HEK293 (cell line): ENCODE data around the gene S100A1.

Source experiments
- CTCF ChIA-PET: fragments of 350-600 bp; formaldehyde crosslinking; extraction: SDS; loops from one replicate; lab custom pipeline; 2021; ENCODE audit warnings: antibody characterized with exemption; lab: Yijun Ruan, JAX
- POLR2A ChIA-PET: fragments of 300-600 bp; formaldehyde crosslinking; extraction: SDS; loops from one replicate; lab custom pipeline; 2020; ENCODE audit warnings: antibody characterized with exemption, inconsistent platforms; lab: Yijun Ruan, JAX
- H3K27ac ChIP-seq: fragments of 200-500 bp; sonication (Bioruptor generic); 2 replicates; pipeline ENCODE4 v1.5.1; 2014; ENCODE audit warnings: low read depth, low read length, control low read depth, inconsistent platforms; ENCODE audit errors: extremely low read depth
- H3K36me3 ChIP-seq, 2 experiments: fragments of 200-500 bp in 1 of 2; sonication (Bioruptor generic) in 1 of 2; 1 replicate in 1 of 2; 2 replicates in 1 of 2; pipeline ENCODE4 v1.5.1; 2014 to 2017; ENCODE audit warnings: inconsistent platforms in 2 of 2, low read length in 2 of 2; ENCODE audit not compliant: control insufficient read depth in 2 of 2, insufficient read depth in 1 of 2
- H3K4me1 ChIP-seq: fragments of 200-500 bp; sonication (Bioruptor generic); 2 replicates; pipeline ENCODE4 v1.5.1; 2014; ENCODE audit warnings: mild to moderate bottlenecking, low read length, inconsistent platforms; ENCODE audit not compliant: control insufficient read depth, insufficient read depth
- H3K4me3 ChIP-seq: 2 replicates; pipeline ENCODE4 v1.5.1; 2011; ENCODE audit warnings: low read depth, mild to moderate bottlenecking, control low read depth, low read length, moderate library complexity
- H3K9me3 ChIP-seq: fragments of 200-500 bp; sonication (Bioruptor generic); 2 replicates; pipeline ENCODE4 v1.5.1; 2014; ENCODE audit warnings: low read depth, low read length, inconsistent platforms; ENCODE audit not compliant: control insufficient read depth, insufficient read depth
- BCL6B ChIP-seq: fragments of 450-650 bp; formaldehyde crosslinking; IDR thresholded peaks from 2 replicates; pipeline ENCODE4 v1.5.1; 2017; ENCODE audit warnings: missing biosample characterization, missing genetic modification characterization
- CTCF ChIP-seq: fragments of 450-650 bp; formaldehyde crosslinking; IDR thresholded peaks from 2 replicates; pipeline ENCODE4 v1.5.1; 2016; ENCODE audit warnings: missing biosample characterization, missing genetic modification characterization
- GLIS1 ChIP-seq: fragments of 450-650 bp; formaldehyde crosslinking; IDR thresholded peaks from 2 replicates; pipeline ENCODE4 v1.5.1; 2016; ENCODE audit warnings: missing biosample characterization, missing genetic modification characterization
- RBAK ChIP-seq: fragments of 450-650 bp; formaldehyde crosslinking; IDR thresholded peaks from 2 replicates; pipeline ENCODE4 v1.5.1; 2016; ENCODE audit warnings: missing biosample characterization, missing genetic modification characterization
- SP3 ChIP-seq: fragments of 450-650 bp; formaldehyde crosslinking; IDR thresholded peaks from 2 replicates; pipeline ENCODE4 v1.5.1; 2016; ENCODE audit warnings: missing biosample characterization, missing genetic modification characterization
- ZBTB20 ChIP-seq: fragments of 450-650 bp; formaldehyde crosslinking; IDR thresholded peaks from 2 replicates; pipeline ENCODE4 v1.5.1; 2016; ENCODE audit warnings: missing biosample characterization, missing genetic modification characterization
- ZBTB48 ChIP-seq: fragments of 450-650 bp; formaldehyde crosslinking; IDR thresholded peaks from 2 replicates; pipeline ENCODE4 v1.5.1; 2016; ENCODE audit warnings: missing biosample characterization, missing genetic modification characterization
- ZNF133 ChIP-seq: fragments of 450-650 bp; formaldehyde crosslinking; IDR thresholded peaks from 2 replicates; pipeline ENCODE4 v1.5.1; 2016; ENCODE audit warnings: missing biosample characterization, missing genetic modification characterization
- ZNF23 ChIP-seq: fragments of 450-650 bp; formaldehyde crosslinking; IDR thresholded peaks from 2 replicates; pipeline ENCODE4 v1.5.1; 2016; ENCODE audit warnings: missing biosample characterization, missing genetic modification characterization, borderline replicate concordance
- ZNF274 ChIP-seq, 2 experiments: fragments of 200-500 bp in 1 of 2; fragments of 450-650 bp in 1 of 2; sonication (Bioruptor generic) in 1 of 2; formaldehyde crosslinking in 1 of 2; IDR thresholded peaks; 2 replicates each; pipeline versions ENCODE4 v1.5.1 to v1.6.1; 2014 to 2016; ENCODE audit warnings: borderline replicate concordance in 1 of 2, inconsistent platforms in 1 of 2, low read length in 1 of 2, missing biosample characterization in 1 of 2, missing genetic modification characterization in 1 of 2
- ZNF354C ChIP-seq: fragments of 450-650 bp; formaldehyde crosslinking; IDR thresholded peaks from 2 replicates; pipeline ENCODE4 v1.5.1; 2016; ENCODE audit warnings: missing biosample characterization, missing genetic modification characterization, low read depth, borderline replicate concordance
- ZNF416 ChIP-seq: fragments of 450-650 bp; formaldehyde crosslinking; IDR thresholded peaks from 2 replicates; pipeline ENCODE4 v1.5.1; 2016; ENCODE audit warnings: missing biosample characterization, missing genetic modification characterization
- ZNF518A ChIP-seq: fragments of 450-650 bp; formaldehyde crosslinking; conservative IDR thresholded peaks from 2 replicates; pipeline ENCODE4 v1.5.1; 2016; ENCODE audit warnings: low read depth, missing biosample characterization, missing genetic modification characterization
- ZNF529 ChIP-seq: fragments of 450-650 bp; formaldehyde crosslinking; IDR thresholded peaks from 2 replicates; pipeline ENCODE4 v1.5.1; 2017; ENCODE audit warnings: missing genetic modification characterization, missing biosample characterization; ENCODE audit not compliant: insufficient replicate concordance
- ZNF670 ChIP-seq: fragments of 450-650 bp; formaldehyde crosslinking; IDR thresholded peaks from 2 replicates; pipeline ENCODE4 v1.5.1; 2016; ENCODE audit warnings: missing biosample characterization, missing genetic modification characterization, low read depth
- TF ChIP-seq, protein P1 (sequence below): fragments of 450-650 bp; formaldehyde crosslinking; IDR thresholded peaks from 2 replicates; pipeline ENCODE4 v1.5.1; 2016; ENCODE audit warnings: missing biosample characterization, missing genetic modification characterization
- TF ChIP-seq, protein P2 (sequence below): fragments of 450-650 bp; formaldehyde crosslinking; IDR thresholded peaks from 2 replicates; pipeline ENCODE4 v1.5.1; 2016; ENCODE audit warnings: missing biosample characterization, missing genetic modification characterization

S100A1 gene

GRCh38 chr1:153659175-153659534 lies 30.9 kb downstream of the S100A1 start:
- TF ChIP-seq ZBTB48 (tag by site-specific recombination) (peak; percentile 52; the same call in 1 of the 2 replicates), ZNF416 (no peak), BCL6B (tag by site-specific recombination) (no peak), ZNF274 (IDR thresholded peaks at IDR 0.05; ENCODE audit: low read length) (no peak), ZNF274 (tag by site-specific recombination; IDR thresholded peaks at IDR 0.05; ENCODE audit: borderline replicate concordance) (no peak), GLIS1 (tag by site-specific recombination) (no peak), CTCF (no peak), ZBTB20 (no peak), RBAK (tag by site-specific recombination) (no peak), ZNF529 (tag by site-specific recombination) (no peak), ZNF518A (tag by site-specific recombination) (no peak), ZNF133 (no peak), SP3 (tag by site-specific recombination) (no peak), ZNF23 (tag by site-specific recombination) (no peak), ZNF670 (no peak), ZNF354C (tag by site-specific recombination) (no peak)
- TF ChIP-seq, protein P1, sequence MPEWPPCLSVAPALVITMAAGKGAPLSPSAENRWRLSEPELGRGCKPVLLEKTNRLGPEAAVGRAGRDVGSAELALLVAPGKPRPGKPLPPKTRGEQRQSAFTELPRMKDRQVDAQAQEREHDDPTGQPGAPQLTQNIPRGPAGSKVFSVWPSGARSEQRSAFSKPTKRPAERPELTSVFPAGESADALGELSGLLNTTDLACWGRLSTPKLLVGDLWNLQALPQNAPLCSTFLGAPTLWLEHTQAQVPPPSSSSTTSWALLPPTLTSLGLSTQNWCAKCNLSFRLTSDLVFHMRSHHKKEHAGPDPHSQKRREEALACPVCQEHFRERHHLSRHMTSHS (tag by site-specific recombination), result no peak
- TF ChIP-seq, protein P2, sequence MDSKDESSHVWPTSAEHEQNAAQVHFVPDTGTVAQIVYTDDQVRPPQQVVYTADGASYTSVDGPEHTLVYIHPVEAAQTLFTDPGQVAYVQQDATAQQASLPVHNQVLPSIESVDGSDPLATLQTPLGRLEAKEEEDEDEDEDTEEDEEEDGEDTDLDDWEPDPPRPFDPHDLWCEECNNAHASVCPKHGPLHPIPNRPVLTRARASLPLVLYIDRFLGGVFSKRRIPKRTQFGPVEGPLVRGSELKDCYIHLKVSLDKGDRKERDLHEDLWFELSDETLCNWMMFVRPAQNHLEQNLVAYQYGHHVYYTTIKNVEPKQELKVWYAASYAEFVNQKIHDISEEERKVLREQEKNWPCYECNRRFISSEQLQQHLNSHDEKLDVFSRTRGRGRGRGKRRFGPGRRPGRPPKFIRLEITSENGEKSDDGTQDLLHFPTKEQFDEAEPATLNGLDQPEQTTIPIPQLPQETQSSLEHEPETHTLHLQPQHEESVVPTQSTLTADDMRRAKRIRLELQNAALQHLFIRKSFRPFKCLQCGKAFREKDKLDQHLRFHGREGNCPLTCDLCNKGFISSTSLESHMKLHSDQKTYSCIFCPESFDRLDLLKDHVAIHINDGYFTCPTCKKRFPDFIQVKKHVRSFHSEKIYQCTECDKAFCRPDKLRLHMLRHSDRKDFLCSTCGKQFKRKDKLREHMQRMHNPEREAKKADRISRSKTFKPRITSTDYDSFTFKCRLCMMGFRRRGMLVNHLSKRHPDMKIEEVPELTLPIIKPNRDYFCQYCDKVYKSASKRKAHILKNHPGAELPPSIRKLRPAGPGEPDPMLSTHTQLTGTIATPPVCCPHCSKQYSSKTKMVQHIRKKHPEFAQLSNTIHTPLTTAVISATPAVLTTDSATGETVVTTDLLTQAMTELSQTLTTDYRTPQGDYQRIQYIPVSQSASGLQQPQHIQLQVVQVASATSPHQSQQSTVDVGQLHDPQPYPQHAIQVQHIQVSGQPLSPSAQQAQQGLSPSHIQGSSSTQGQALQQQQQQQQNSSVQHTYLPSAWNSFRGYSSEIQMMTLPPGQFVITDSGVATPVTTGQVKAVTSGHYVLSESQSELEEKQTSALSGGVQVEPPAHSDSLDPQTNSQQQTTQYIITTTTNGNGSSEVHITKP (tag by site-specific recombination), result peak; percentile 81
- peak overlapping the region; percentile 87 for H3K4me3 ChIP-seq
- CTCF ChIA-PET, result interaction anchor here (0.8 to 2.4 kb wide), 3 partner anchors 10 to 148 kb away, joined by 3 to 9 read pairs (median 5); no protein-coding TSS in a partner anchor
- H3K27ac ChIP-seq, result peak overlapping the region; percentile 78; the same call in 1 of the 2 replicates
- H3K36me3 ChIP-seq, result peaks cover 28 to 48% of the 10 kb centered on the region in 2 experiments
- H3K4me1 ChIP-seq, result 0 out of 2 replicates have a peak, but pooled peaks cover 2% of the 10 kb centered on the region
- POLR2A ChIA-PET, result interaction anchor here (0.6 to 2.8 kb wide), 9 partner anchors 10 to 343 kb away, joined by 3 to 24 read pairs (median 5); partner anchors contain the start of genes CHTOP, S100A1, S100A13 and SLC27A3
- no peaks in the 10 kb centered on the region for H3K9me3 ChIP-seq
